GM23338 (cell line): ENCODE data around the gene BPIFB1. TPM values are rescaled to one million over a fixed set of nuclear protein-coding genes. Genes with fewer than 3 reads are reported as not detected.

ENCODE experiments used
- ATAC-seq: fragments of 200-7000 bp; cut with Tn5 transposase; 3 replicates; pipeline ENCODE4 v1.9.1; 2020
- DNase-seq: peaks from one replicate; pipeline ENCODE4 v3.0.0-alpha.2; 2015; ENCODE audit warnings: low spot score
- H2AFZ ChIP-seq: fragments of 200-600 bp; sonication (generic); 2 replicates; pipeline ENCODE4 v1.8.0; 2016; ENCODE audit warnings: antibody characterized with exemption, mild to moderate bottlenecking, moderate library complexity
- H3F3A ChIP-seq: fragments of 200-600 bp; sonication (generic); replicated peaks from 2 replicates; pipeline ENCODE4 v1.8.0; 2017; ENCODE audit warnings: antibody characterized with exemption, mixed run types, low read depth
- H3K27ac ChIP-seq: fragments of 200-600 bp; sonication (generic); 2 replicates; pipeline ENCODE4 v1.6.1; 2016; ENCODE audit warnings: low read depth
- H3K27me3 ChIP-seq: fragments of 200-600 bp; sonication (generic); 2 replicates; pipeline ENCODE4 v1.8.0; 2016; ENCODE audit warnings: mild to moderate bottlenecking, mixed run types, moderate library complexity; ENCODE audit not compliant: insufficient read depth
- H3K36me3 ChIP-seq: fragments of 200-600 bp; sonication (generic); 2 replicates; pipeline ENCODE4 v1.8.0; 2016; ENCODE audit warnings: mild to moderate bottlenecking; ENCODE audit not compliant: insufficient read depth
- H3K4me1 ChIP-seq: fragments of 200-600 bp; sonication (generic); 2 replicates; pipeline ENCODE4 v1.8.0; 2016; ENCODE audit warnings: mild to moderate bottlenecking, moderate library complexity; ENCODE audit not compliant: insufficient read depth
- H3K4me2 ChIP-seq: fragments of 200-600 bp; sonication (generic); 2 replicates; pipeline ENCODE4 v1.7.1; 2017; ENCODE audit warnings: mixed run types
- H3K4me3 ChIP-seq: fragments of 200-600 bp; sonication (generic); 2 replicates; pipeline ENCODE4 v1.6.1; 2016; ENCODE audit warnings: mixed run types
- H3K79me2 ChIP-seq: fragments of 200-600 bp; sonication (generic); replicated peaks from 2 replicates; pipeline ENCODE4 v1.8.0; 2017; ENCODE audit warnings: mild to moderate bottlenecking; ENCODE audit not compliant: insufficient read depth
- H3K9me2 ChIP-seq: fragments of 200-600 bp; sonication (generic); 2 replicates; pipeline ENCODE4 v1.8.0; 2017; ENCODE audit not compliant: insufficient read depth
- H4K20me1 ChIP-seq: fragments of 200-600 bp; sonication (generic); replicated peaks from 2 replicates; pipeline ENCODE4 v1.8.0; 2017; ENCODE audit warnings: mild to moderate bottlenecking; ENCODE audit not compliant: insufficient read depth
- H3K27ac Mint-ChIP-seq: 2 replicates; pipeline ENCODE4 v1.8.0; 2020; ENCODE audit warnings: inconsistent platforms, mild to moderate bottlenecking, moderate library complexity, mixed read lengths
- H3K27me3 Mint-ChIP-seq: 3 replicates; pipeline ENCODE4 v1.8.0; 2022; ENCODE audit warnings: low read depth, mild to moderate bottlenecking, moderate library complexity, mixed read lengths, inconsistent platforms; ENCODE audit not compliant: insufficient read depth, poor library complexity
- H3K36me3 Mint-ChIP-seq: 3 replicates; pipeline ENCODE4 v1.8.0; 2021; ENCODE audit warnings: low read depth, mild to moderate bottlenecking, inconsistent platforms, moderate library complexity, mixed read lengths
- H3K4me1 Mint-ChIP-seq: 3 replicates; pipeline ENCODE4 v1.8.0; 2020; ENCODE audit warnings: mild to moderate bottlenecking, inconsistent platforms, mixed read lengths
- H3K4me3 Mint-ChIP-seq: 3 replicates; pipeline ENCODE4 v1.8.0; 2021; ENCODE audit warnings: moderate library complexity, mild to moderate bottlenecking, inconsistent platforms, mixed read lengths
- H3K9me3 Mint-ChIP-seq: 3 replicates; pipeline ENCODE4 v1.8.0; 2020; ENCODE audit warnings: moderate library complexity, mild to moderate bottlenecking, inconsistent platforms, mixed read lengths
- CREB1 ChIP-seq: fragments of 250-450 bp; sonication (Bioruptor Pico); IDR thresholded peaks from 2 replicates; pipeline ENCODE4 v1.5.0; 2020; ENCODE audit warnings: low read depth, mild to moderate bottlenecking, moderate library complexity
- CTCF ChIP-seq, 2 experiments: fragments of 200-600 bp in 1 of 2; sonication (generic) in 1 of 2; conservative IDR thresholded peaks; 2 replicates each; pipeline versions ENCODE4 v1.5.1 to v1.6.1; 2016 to 2017; ENCODE audit warnings: antibody characterized with exemption in 2 of 2, low read depth in 2 of 2, mild to moderate bottlenecking in 2 of 2, moderate library complexity in 1 of 2
- EZH2 ChIP-seq: fragments of 200-600 bp; sonication (generic); IDR thresholded peaks from one replicate; pipeline ENCODE4 v1.8.0; 2017; ENCODE audit warnings: antibody characterized with exemption, mild to moderate bottlenecking, low read depth; ENCODE audit not compliant: unreplicated experiment
- EZH2phosphoT487 ChIP-seq: fragments of 200-600 bp; sonication (generic); IDR thresholded peaks from one replicate; pipeline ENCODE4 v1.8.1; 2018; ENCODE audit warnings: antibody characterized with exemption; ENCODE audit not compliant: unreplicated experiment
- JUNB ChIP-seq: IDR thresholded peaks from one replicate; pipeline ENCODE4 v1.6.1; 2016; ENCODE audit warnings: antibody characterized with exemption; ENCODE audit not compliant: unreplicated experiment
- NANOG ChIP-seq: IDR thresholded peaks from 2 replicates; pipeline ENCODE4 v1.6.1; 2016; ENCODE audit warnings: antibody characterized with exemption, borderline replicate concordance
- POLR2AphosphoS5 ChIP-seq: IDR thresholded peaks from 2 replicates; pipeline ENCODE4 v1.6.1; 2016; ENCODE audit warnings: antibody characterized with exemption, low read depth
- STAT1 ChIP-seq: IDR thresholded peaks from one replicate; pipeline ENCODE4 v1.6.1; 2016; ENCODE audit warnings: antibody characterized with exemption; ENCODE audit not compliant: unreplicated experiment
- ZNF331 ChIP-seq: fragments of 250-450 bp; sonication (Bioruptor Pico); IDR thresholded peaks from 2 replicates; pipeline ENCODE4 v1.5.0; 2020; ENCODE audit warnings: low read depth, mild to moderate bottlenecking, moderate library complexity
- ZNF462 ChIP-seq: fragments of 250-450 bp; sonication (Bioruptor Pico); IDR thresholded peaks from 2 replicates; pipeline ENCODE4 v1.5.0; 2020; ENCODE audit warnings: mild to moderate bottlenecking, moderate library complexity
- polyA plus RNA-seq: library from polyadenylated mRNA; unstranded; fragments of >200 nt; fragmentation: Nextera tagmentation; extraction: Ambion mirVana; gene quantifications from 2 replicates; pipeline ENCODE4 v1.2.1, GENCODE V29; 2016
- total RNA-seq: library from RNA; depleted of rRNA; stranded (reverse); fragments of >200 nt; shearing (Covaris generic); gene quantifications from 2 replicates; pipeline ENCODE4 v1.2.3, GENCODE V29; 2014
- TF ChIP-seq, protein P1 (sequence below): IDR thresholded peaks from 2 replicates; pipeline ENCODE4 v1.6.1; 2016; ENCODE audit warnings: antibody characterized with exemption
- TF ChIP-seq, protein P2 (sequence below): IDR thresholded peaks from one replicate; pipeline ENCODE4 v1.6.1; 2018; ENCODE audit warnings: antibody characterized with exemption; ENCODE audit not compliant: unreplicated experiment

Gene BPIFB1
- total and polyA plus RNA-seq, 2 experiments from 2014 or later: not detected

GRCh38 chr20:33262658-33263065 lies 20.4 kb upstream of the BPIFB1 start:
- ATAC-seq (peak; percentile 99), DNase-seq (peak; percentile 85)
- Histone ChIP-seq H3K4me3 (no peak overlapping the region), H3K9me2 (peaks cover 3% of the 10 kb centered on the region; the same call in 1 of the 2 replicates), H2AFZ (no peak overlapping the region), H3F3A (no peaks in the 10 kb centered on the region), H3K4me1 (no peaks in the 10 kb centered on the region), H3K4me2 (no peak overlapping the region), H3K27ac (no peak overlapping the region), H4K20me1 (peaks cover 3% of the 10 kb centered on the region; the same call in 1 of the 2 replicates), H3K27me3 (no peaks in the 10 kb centered on the region), H3K79me2 (no peaks in the 10 kb centered on the region), H3K36me3 (no peaks in the 10 kb centered on the region)
- no peak overlapping the region for H3K4me3 Mint-ChIP-seq
- H3K9me3 Mint-ChIP-seq: peaks cover 3% of the 10 kb centered on the region; the same call in 1 of the 3 replicates
- TF ChIP-seq, protein P1, sequence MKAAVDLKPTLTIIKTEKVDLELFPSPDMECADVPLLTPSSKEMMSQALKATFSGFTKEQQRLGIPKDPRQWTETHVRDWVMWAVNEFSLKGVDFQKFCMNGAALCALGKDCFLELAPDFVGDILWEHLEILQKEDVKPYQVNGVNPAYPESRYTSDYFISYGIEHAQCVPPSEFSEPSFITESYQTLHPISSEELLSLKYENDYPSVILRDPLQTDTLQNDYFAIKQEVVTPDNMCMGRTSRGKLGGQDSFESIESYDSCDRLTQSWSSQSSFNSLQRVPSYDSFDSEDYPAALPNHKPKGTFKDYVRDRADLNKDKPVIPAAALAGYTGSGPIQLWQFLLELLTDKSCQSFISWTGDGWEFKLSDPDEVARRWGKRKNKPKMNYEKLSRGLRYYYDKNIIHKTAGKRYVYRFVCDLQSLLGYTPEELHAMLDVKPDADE: no peak
- TF ChIP-seq NANOG (no peak), ZNF331 (no peak), ZNF462 (CRISPR knock-in tag) (no peak), CTCF (conservative IDR thresholded peaks at IDR 0.05; ENCODE audit: low read depth in 2 of 2) (peak; percentile 73 to 90), EZH2phosphoT487 (no peak), CREB1 (CRISPR knock-in tag) (no peak), EZH2 (no peak), STAT1 (no peak), POLR2AphosphoS5 (no peak), JUNB (peak; percentile 70)
- TF ChIP-seq, protein P2, sequence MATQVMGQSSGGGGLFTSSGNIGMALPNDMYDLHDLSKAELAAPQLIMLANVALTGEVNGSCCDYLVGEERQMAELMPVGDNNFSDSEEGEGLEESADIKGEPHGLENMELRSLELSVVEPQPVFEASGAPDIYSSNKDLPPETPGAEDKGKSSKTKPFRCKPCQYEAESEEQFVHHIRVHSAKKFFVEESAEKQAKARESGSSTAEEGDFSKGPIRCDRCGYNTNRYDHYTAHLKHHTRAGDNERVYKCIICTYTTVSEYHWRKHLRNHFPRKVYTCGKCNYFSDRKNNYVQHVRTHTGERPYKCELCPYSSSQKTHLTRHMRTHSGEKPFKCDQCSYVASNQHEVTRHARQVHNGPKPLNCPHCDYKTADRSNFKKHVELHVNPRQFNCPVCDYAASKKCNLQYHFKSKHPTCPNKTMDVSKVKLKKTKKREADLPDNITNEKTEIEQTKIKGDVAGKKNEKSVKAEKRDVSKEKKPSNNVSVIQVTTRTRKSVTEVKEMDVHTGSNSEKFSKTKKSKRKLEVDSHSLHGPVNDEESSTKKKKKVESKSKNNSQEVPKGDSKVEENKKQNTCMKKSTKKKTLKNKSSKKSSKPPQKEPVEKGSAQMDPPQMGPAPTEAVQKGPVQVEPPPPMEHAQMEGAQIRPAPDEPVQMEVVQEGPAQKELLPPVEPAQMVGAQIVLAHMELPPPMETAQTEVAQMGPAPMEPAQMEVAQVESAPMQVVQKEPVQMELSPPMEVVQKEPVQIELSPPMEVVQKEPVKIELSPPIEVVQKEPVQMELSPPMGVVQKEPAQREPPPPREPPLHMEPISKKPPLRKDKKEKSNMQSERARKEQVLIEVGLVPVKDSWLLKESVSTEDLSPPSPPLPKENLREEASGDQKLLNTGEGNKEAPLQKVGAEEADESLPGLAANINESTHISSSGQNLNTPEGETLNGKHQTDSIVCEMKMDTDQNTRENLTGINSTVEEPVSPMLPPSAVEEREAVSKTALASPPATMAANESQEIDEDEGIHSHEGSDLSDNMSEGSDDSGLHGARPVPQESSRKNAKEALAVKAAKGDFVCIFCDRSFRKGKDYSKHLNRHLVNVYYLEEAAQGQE: no peak
- peaks cover 12% of the 10 kb centered on the region for H3K27me3 Mint-ChIP-seq
- no peaks in the 10 kb centered on the region; the same call in 2 of the 3 replicates for H3K4me1 Mint-ChIP-seq
- no peaks in the 10 kb centered on the region for H3K36me3 Mint-ChIP-seq
- H3K27ac Mint-ChIP-seq: no peak overlapping the region
